Left ventricle myocardium superior (tissue), 1 donor: ENCODE measurements around the gene PTCH2. TPM values are rescaled to one million over a fixed set of nuclear protein-coding genes. Genes with fewer than 3 reads are reported as not detected.
"Not testable (repeated sequence)": the region's sequence is repeated elsewhere in the genome, so short reads cannot be mapped to it uniquely, and the experiment has no call there.

Experiments used
- ATAC-seq: fragments of 200-7000 bp; cut with Tn5 transposase; one replicate; pipeline ENCODE4 v1.9.1; 2020; ENCODE audit warnings: mild to moderate bottlenecking, moderate library complexity
- DNase-seq: peaks from one replicate; pipeline ENCODE4 v3.0.0-alpha.2; 2020
- intact Hi-C: fragments of 100-400 bp; cut with micrococcal nuclease; formaldehyde crosslinking; loops from one replicate; pipeline ENCODE4 v1.11.0; 2022
- total RNA-seq: library from RNA; stranded (reverse); fragmentation: NEBNext Ultra II Directional; extraction: Animal tissue kit (Norgen Biotek cat#: 25700); gene quantifications from one replicate; pipeline ENCODE4 v1.2.1, GENCODE V29; 2021
- donor health status: DM: no; HTN: yes; CAD: no; lungs with severe emphysema.

The PTCH2 gene
- total RNA-seq, 1 donor from 2014 or later = 0.40 TPM

DNA sequence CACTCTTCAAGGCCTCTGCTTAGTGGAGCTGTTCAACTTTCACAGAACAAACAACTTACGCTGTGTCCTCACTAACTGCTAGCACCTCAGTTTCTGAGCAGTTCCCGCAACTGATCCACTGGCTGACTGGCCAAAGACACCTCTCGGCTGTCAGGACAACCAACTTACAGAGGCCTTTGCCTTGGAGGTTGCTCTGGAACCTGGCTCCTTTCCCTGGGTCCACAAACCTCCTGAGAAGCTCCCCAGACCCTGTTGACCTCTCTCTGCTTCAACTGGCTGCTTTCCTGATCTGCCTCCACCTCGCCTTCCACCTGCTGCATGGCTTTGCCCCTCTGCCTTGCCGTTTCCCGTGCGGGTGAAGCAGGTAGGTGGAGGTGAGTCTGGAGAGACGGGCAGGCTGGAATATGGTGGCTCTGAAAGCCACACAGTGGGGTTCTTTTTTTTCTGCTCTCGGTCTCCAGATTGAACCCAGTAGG lies 21.8 kb downstream of the PTCH2 start:
- DNase-seq = peak; percentile 18
- intact Hi-C loops = no loop called here
- ATAC-seq = no peak

DNA sequence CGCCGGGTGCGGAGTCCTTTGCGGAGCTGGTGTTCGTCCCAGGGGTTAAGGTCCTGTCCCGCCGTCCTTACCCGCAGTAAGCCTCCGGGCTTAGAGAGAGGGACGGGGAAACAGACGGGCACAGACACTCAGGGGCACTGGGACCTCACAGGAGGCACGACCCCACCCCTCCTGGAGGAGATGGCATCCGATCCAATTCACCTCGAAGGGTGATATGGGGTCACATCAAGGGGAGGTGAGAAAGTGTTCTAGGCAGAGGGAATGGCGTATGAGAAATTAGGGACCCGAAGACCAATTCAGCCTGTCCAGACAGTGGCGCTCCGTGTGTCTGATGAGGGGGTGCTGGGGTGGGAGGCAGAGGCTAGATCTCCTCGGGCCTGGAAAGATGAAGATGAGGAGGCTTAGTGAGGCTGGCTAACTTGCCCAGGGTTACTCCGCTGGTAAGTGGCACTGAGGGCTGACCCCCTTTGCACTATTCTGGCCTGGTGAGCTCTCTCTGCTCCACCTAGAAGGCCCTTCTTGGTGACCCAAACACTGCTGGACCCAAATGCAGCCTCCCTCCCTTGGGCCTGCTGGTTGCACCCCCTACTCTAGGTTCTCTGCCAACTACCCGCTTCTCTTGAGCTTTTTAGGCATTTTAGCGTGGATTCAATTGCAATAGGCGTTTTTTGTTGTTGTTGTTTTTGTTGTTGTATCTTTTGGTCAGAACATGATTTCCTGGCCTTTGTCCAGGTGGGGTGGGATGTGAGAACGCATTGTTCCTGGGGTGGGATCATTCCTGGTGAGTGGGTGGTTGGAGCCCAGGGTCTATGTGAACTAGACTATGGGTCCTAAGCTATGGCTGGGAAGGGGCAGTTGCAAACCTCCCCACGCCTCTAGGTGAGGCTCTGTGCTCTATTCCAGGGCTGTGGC lies 22.5 kb downstream of the PTCH2 start:
- peak; percentile 41 for ATAC-seq
- intact Hi-C loops = no loop called here
- peak; percentile 13 for DNase-seq

DNA sequence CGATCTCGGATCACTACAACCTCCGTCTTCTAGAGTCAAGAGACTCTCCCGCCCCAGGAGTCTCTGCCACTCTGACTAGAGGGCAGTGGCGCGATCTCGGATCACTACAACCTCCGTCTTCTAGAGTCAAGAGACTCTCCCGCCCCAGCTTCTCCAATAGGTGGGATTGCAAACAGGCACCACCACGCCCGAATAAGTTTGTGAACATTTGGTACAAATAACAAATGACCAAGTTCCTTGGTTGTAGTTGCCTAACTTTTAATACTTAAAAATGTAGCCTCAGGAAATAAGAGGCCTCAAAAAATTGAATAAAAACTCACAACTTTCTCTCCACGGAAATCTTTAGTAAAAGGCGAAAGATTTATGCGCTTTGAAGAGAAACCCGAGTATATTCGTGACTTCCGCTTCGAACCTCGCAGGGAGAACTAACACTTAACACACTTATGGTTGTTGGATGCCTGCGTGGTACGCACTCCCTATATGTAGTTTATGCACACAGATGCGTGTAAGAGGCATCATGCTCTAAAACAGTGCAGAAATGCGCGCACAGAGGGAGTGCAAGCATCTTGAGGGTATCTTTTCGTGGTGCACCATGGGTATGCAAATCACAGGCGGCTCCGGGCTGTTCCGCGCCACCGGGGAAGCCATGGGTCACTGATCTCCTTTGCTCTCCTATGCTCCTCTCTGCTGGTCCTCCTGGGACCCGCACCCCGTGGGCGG lies 23.3 kb downstream of the PTCH2 start:
- peak; percentile 90 for ATAC-seq

GRCh38 chr1:44819196-44819607 lies 23.9 kb downstream of the PTCH2 start:
- intact Hi-C loops = no loop called here
- no peak for DNase-seq
- ATAC-seq = peak; percentile 21

More for the DNA sequence above, 23.3 kb downstream of the PTCH2 start:
- intact Hi-C loops = no loop called here
- DNase-seq = peak; percentile 84

DNA sequence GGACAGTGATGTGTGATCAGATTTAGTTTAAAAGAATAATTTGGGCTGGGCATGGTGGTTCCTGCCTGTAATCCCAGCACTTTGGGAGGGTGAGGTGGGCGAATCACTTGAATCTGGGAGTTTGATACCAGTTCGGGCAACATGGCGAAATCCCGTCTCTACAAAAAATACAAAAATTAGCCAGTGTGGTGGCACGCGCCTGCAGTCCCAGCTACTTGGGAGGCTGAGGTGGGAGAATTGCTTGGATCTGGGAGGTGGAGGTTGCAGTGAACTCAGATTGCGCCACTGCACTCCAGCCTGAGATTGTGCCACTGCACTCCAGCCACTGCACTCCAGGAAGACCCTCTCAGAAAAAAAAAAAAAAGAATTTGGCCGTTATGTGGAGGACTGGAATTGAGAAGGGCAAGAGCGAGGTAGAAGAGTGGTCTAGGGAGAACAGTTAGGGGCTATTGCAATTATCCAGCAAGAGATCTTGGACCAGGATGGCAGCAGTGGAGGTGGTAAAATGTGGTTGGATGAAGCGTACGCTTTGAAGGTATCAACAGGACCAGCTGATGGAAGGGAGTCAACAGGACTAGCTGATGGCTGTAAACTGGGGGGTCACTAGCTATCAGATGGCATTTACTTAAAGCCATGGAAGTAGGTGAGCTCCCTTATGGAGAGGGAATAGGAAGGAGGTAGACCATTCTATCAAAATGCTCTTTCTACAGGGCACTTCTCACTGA lies 25.1 kb downstream of the PTCH2 start:
- ATAC-seq (no peak), DNase-seq (peak; percentile 9)
- intact Hi-C loops = no loop called here

DNA sequence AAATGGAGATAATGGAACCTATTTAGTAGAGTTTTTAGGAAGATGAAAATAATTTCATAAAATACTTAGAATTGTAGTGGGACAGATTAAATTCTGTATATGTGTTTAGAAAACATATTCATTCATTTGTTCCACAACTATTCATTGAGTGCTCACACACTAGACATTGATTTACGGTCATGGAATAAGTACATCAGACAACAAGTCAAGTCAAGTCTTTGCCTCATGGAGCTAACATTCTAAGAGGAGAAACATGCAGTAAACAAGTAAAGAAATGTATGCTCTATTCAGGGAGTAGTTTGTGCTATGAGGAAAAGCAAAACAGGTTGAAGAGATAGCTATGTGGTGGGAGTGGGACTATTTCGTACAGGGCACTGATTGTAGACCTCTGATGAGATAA lies 25.7 kb downstream of the PTCH2 start:
- intact Hi-C loops = no loop called here
- DNase-seq (no peak), ATAC-seq (no peak)

DNA sequence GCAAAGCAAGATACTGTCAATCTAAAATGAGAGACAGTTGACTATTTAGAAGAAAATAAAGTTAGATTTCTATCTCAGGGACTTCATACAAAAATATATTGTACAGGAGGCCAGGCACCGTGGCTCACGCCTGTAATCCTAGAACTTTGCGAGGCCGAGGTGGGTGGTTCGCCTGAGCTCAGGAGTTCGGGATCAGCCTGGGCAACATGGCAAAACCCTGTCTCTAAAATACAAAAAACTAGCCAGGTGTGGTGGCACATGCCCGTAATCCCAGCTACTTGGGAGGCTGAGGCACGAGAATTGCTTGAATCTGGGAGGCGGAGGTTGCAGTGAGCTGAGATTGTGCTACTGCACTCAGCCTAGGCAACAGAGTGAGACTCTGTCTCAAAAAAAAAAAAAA lies 27.1 kb downstream of the PTCH2 start:
- ATAC-seq, intact Hi-C loops: not testable (repeated sequence)
- DNase-seq = peak; percentile 10

GRCh38 chr1:44812822-44813543 lies 30.1 kb downstream of the PTCH2 start:
- DNase-seq = peak; percentile 53
- intact Hi-C loops = no loop called here
- ATAC-seq = peak; percentile 13

DNA sequence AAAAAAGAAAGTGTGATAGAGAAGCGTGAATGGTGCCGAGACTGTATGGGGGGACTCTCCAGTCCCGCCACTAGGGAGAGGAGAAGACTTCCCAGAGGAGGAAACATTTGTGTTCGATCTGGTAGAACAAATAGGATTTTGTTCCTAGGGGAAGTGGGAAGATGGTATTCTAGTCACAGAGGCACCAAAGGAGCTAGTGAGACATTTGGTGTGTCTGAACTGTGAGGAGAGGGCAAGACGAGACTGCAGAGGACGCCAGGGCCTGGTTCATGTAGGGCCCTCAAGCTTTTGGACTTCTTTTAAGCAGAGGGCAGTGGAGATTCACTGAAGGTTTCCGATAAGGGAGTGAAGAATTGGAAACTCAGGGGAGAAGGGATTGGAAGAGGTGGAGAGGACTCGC lies 31.8 kb downstream of the PTCH2 start:
- intact Hi-C loops = no loop called here
- no peak for ATAC-seq
- DNase-seq = peak; percentile 7

DNA sequence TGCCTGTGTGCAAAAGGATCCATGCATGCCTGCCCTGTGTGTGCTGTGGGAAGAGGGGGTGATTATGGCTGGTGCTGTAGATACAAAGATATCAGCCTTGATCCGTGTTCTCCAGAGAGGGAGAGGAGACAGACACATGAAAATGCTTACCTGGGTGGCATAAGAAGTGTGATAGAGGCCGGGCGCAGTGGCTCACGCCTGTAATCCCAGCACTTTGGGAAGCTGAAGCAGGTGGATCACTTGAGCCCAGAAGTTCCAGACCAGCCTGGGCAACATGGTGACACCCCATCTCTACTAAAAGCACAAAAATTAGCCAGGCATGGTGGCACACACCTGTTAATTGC lies 32.3 kb downstream of the PTCH2 start:
- ATAC-seq, intact Hi-C loops: not testable (repeated sequence)
- peak; percentile 24 for DNase-seq

- no peak for ATAC-seq
- DNase-seq = peak; percentile 76
- intact Hi-C loops = no loop called here
Measured at GRCh38 chr1:44810101-44810761, 32.8 kb downstream of the PTCH2 start.

DNA sequence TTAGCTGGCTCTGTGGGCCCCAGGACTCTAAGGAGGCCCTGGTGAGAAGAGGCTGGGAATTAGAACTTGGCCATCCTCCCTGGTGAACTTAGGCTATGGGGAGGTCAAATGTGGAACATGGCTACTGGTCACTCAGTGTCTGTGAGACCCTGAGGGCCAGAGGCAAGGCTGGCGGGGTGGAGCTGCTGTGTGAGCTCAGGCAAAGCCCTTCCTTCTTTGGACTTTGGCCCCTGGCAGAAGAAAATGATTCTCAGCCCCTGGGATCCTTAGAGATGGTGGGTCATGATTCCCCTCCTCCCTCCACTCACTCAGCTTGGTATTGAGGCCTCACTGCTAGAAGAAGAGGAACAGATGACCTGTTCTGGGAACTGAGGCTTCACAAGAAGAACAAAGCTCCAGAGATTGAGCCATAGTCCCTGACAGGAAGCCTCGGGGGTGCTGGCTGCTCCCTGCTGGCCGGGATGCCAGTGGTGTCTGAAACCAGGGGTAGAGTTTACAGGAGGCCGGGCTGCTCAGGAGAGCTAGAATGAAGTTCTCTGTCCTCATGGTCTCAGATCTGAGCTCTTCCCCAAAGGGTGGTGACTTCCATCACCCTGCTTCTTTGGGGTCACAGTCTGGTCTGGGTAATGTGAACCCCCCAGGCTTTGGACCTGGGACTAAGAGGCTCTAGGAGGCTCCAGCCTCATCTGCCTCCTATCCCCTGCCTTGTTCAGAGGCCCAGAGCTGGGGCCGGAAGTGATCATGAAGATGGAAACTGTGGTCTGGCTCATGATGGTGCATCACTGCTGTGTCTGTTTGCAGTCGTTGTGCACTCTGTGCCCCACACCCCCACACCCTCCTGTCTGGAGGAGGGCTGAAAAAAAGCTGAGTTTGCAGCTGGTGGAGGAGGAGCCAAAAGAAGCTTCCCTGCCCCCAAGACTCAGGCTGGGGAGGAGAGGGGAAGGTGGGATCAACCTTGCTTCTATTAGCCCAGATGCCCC lies 33.8 kb downstream of the PTCH2 start:
- no peak for ATAC-seq
- intact Hi-C loops = no loop called here
- peak; percentile 66 for DNase-seq

GRCh38 chr1:44808063-44808937 lies 34.8 kb downstream of the PTCH2 start, which contains the start of gene BTBD19:
BTBD19 (plus strand) TSS chr1:44808523; CDS start chr1:44808821, 298 bp downstream.
- DNase-seq (peak; percentile 91), ATAC-seq (peak; percentile 67)
- intact Hi-C loops = no loop called here

GRCh38 chr1:44807364-44808062 lies 35.5 kb downstream of the PTCH2 start:
- DNase-seq (peak; percentile 96), ATAC-seq (peak; percentile 83)
- intact Hi-C loops = no loop called here

GRCh38 chr1:44806704-44807363 lies 36.2 kb downstream of the PTCH2 start, which contains the start of gene DYNLT4:
DYNLT4 (minus strand) TSS chr1:44807351; CDS start chr1:44806668, 683 bp downstream.
- intact Hi-C loops = no loop called here
- ATAC-seq (no peak), DNase-seq (peak; percentile 28)
